ENCODE results near the gene PLVAP.

DNA sequence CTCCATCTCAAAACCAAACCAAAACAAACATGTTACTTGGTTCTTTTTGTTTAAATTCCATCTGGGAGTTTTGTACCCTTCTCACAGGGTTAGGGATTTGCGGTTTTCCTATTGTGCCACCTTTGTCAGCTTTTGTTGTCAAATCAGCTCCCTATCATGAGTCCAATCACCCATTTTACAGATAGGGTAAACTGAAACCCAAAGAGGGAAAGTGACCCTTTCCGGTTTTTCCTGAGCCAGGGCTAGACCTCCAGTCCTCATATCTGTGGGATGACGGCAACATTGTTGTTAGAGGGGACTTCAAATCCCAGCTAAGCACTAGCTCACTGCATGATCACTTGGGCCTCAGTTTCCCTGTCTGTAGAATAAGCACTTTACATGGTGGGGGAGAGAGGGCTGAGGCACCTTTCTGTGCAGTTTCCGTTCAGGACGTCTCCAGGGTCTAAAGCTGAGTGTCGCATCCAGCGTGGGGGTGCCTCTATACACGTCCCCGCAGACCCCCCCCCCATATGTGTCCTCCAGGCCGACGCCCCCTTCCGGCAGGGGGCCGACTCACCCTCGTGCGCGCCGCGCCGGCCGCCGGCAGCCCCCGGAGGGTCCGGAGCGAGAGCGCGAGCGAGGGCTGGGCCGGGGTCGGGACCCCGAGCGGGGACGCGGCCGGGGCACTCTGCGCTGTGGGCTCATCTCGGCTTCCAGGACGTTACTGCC is 13.0 kb upstream of the PLVAP start:
- no peak for TF ChIP-seq CTCF (IDR thresholded peaks at IDR 0.05)
- no peak for TF ChIP-seq POLR2A (IDR thresholded peaks at IDR 0.05)

Measured in lower leg skin (tissue), 3 donors.